Activated T-cell treated with anti-CD3 and anti-CD28 coated beads, Interleukin-2, amount 50 U/mL, for 4 hours (primary cell): ENCODE data around the gene TUBGCP2. TPM values are rescaled to one million over a fixed set of nuclear protein-coding genes. Genes with fewer than 3 reads are reported as not detected.

ENCODE experiments used
- ATAC-seq, 2 donors: fragments of 200-7000 bp; cut with Tn5 transposase; one replicate each; pipeline ENCODE4 v1.10.0; 2021
- DNase-seq: peaks from one replicate; pipeline ENCODE4 v3.0.0-alpha.2; 2020
- H3K27me3 Mint-ChIP-seq: one replicate; pipeline ENCODE4 v1.8.0; 2021; ENCODE audit warnings: low read depth, mixed read lengths
- H3K36me3 Mint-ChIP-seq: one replicate; pipeline ENCODE4 v1.8.0; 2022; ENCODE audit warnings: mixed read lengths; ENCODE audit not compliant: insufficient read depth
- H3K4me1 Mint-ChIP-seq: one replicate; pipeline ENCODE4 v1.8.0; 2021; ENCODE audit warnings: low read depth, mixed read lengths
- H3K4me3 Mint-ChIP-seq: one replicate; pipeline ENCODE4 v1.8.0; 2021; ENCODE audit warnings: mild to moderate bottlenecking, moderate library complexity, mixed read lengths
- H3K9me3 Mint-ChIP-seq: one replicate; pipeline ENCODE4 v1.8.0; 2021; ENCODE audit warnings: mixed read lengths
- total RNA-seq, 3 donors: library from RNA; stranded (reverse); gene quantifications; one replicate each; pipeline ENCODE4 v1.2.1, GENCODE V29; 2021

TUBGCP2 gene
- total RNA-seq, 3 donors from 2014 or later: 59.6 to 67.9 (median 62.6) TPM

- ATAC-seq (no peak), DNase-seq (no peak)
- Mint-ChIP-seq H3K4me1 (peaks cover 1% of the 10 kb centered on the region), H3K27me3 (no peaks in the 10 kb centered on the region), H3K4me3 (no peak overlapping the region), H3K36me3 (peaks cover 40% of the 10 kb centered on the region), H3K9me3 (no peaks in the 10 kb centered on the region)
Measured at GRCh38 chr10:133287832-133288500, 20.7 kb downstream of the TUBGCP2 start.

GRCh38 chr10:133286366-133286765 lies 22.3 kb downstream of the TUBGCP2 start:
- no peak overlapping the region for H3K4me3 Mint-ChIP-seq
- ATAC-seq (no peak), DNase-seq (no peak)
- peaks cover 1% of the 10 kb centered on the region for H3K4me1 Mint-ChIP-seq
- H3K36me3 Mint-ChIP-seq: peaks cover 48% of the 10 kb centered on the region
- H3K27me3 Mint-ChIP-seq: no peaks in the 10 kb centered on the region
- H3K9me3 Mint-ChIP-seq: no peaks in the 10 kb centered on the region

GRCh38 chr10:133285217-133285616 lies 23.5 kb downstream of the TUBGCP2 start:
- Mint-ChIP-seq H3K27me3 (no peaks in the 10 kb centered on the region), H3K9me3 (no peaks in the 10 kb centered on the region), H3K4me1 (peaks cover 1% of the 10 kb centered on the region), H3K36me3 (peaks cover 43% of the 10 kb centered on the region), H3K4me3 (no peak overlapping the region)
- no peak for ATAC-seq
- no peak for DNase-seq

- no peaks in the 10 kb centered on the region for H3K9me3 Mint-ChIP-seq
- H3K36me3 Mint-ChIP-seq: peaks cover 38% of the 10 kb centered on the region
- no peak for DNase-seq
- ATAC-seq: no peak
- no peaks in the 10 kb centered on the region for H3K27me3 Mint-ChIP-seq
- H3K4me1 Mint-ChIP-seq: peaks cover 5% of the 10 kb centered on the region
- H3K4me3 Mint-ChIP-seq: no peak overlapping the region
Measured at GRCh38 chr10:133283931-133284330, 24.7 kb downstream of the TUBGCP2 start.

GRCh38 chr10:133282846-133283390 lies 25.8 kb downstream of the TUBGCP2 start:
- Mint-ChIP-seq H3K27me3 (no peaks in the 10 kb centered on the region), H3K36me3 (peaks cover 34% of the 10 kb centered on the region), H3K9me3 (no peaks in the 10 kb centered on the region)

GRCh38 chr10:133281628-133282372 lies 26.9 kb downstream of the TUBGCP2 start:
- Mint-ChIP-seq H3K36me3 (peaks cover 30% of the 10 kb centered on the region), H3K27me3 (no peaks in the 10 kb centered on the region), H3K4me3 (no peak overlapping the region), H3K4me1 (peaks cover 21% of the 10 kb centered on the region), H3K9me3 (no peaks in the 10 kb centered on the region)
- no peak for ATAC-seq
- no peak for DNase-seq

More at GRCh38 chr10:133282846-133283390, 25.8 kb downstream of the TUBGCP2 start:
- DNase-seq: no peak
- H3K4me3 Mint-ChIP-seq: no peak overlapping the region
- no peak for ATAC-seq
- peaks cover 15% of the 10 kb centered on the region for H3K4me1 Mint-ChIP-seq

- ATAC-seq: no peak
- Mint-ChIP-seq H3K36me3 (peaks cover 22% of the 10 kb centered on the region), H3K4me1 (peaks cover 21% of the 10 kb centered on the region), H3K27me3 (no peaks in the 10 kb centered on the region), H3K9me3 (no peaks in the 10 kb centered on the region), H3K4me3 (no peak overlapping the region)
- no peak for DNase-seq
Measured at GRCh38 chr10:133281084-133281483, 27.6 kb downstream of the TUBGCP2 start.

- H3K4me1 Mint-ChIP-seq: peaks cover 26% of the 10 kb centered on the region
- no peaks in the 10 kb centered on the region for H3K9me3 Mint-ChIP-seq
- H3K27me3 Mint-ChIP-seq: no peaks in the 10 kb centered on the region
- H3K4me3 Mint-ChIP-seq: no peak overlapping the region
- H3K36me3 Mint-ChIP-seq: peaks cover 17% of the 10 kb centered on the region
- no peak for ATAC-seq
- DNase-seq: no peak
Measured at GRCh38 chr10:133280391-133281059, 28.1 kb downstream of the TUBGCP2 start.

- H3K9me3 Mint-ChIP-seq: no peaks in the 10 kb centered on the region
- H3K27me3 Mint-ChIP-seq: no peaks in the 10 kb centered on the region
- H3K36me3 Mint-ChIP-seq: peaks cover 11% of the 10 kb centered on the region
- DNase-seq (no peak), ATAC-seq (no peak)
- H3K4me1 Mint-ChIP-seq: peaks cover 32% of the 10 kb centered on the region
- H3K4me3 Mint-ChIP-seq: no peak overlapping the region
Measured at GRCh38 chr10:133279326-133280226, 29.1 kb downstream of the TUBGCP2 start.

GRCh38 chr10:133278577-133279265 lies 30.0 kb downstream of the TUBGCP2 start:
- H3K9me3 Mint-ChIP-seq: no peaks in the 10 kb centered on the region
- peaks cover 10% of the 10 kb centered on the region for H3K36me3 Mint-ChIP-seq
- peak; percentile 48 for DNase-seq
- peak overlapping the region; percentile 71 for H3K4me3 Mint-ChIP-seq
- peaks cover 32% of the 10 kb centered on the region for H3K4me1 Mint-ChIP-seq
- ATAC-seq: peak in 1 of 2 donors; percentile 3
- H3K27me3 Mint-ChIP-seq: no peaks in the 10 kb centered on the region

- no peak for DNase-seq
- peaks cover 32% of the 10 kb centered on the region for H3K4me1 Mint-ChIP-seq
- H3K9me3 Mint-ChIP-seq: no peaks in the 10 kb centered on the region
- ATAC-seq: no peak
- peak overlapping the region; percentile 71 for H3K4me3 Mint-ChIP-seq
- no peaks in the 10 kb centered on the region for H3K27me3 Mint-ChIP-seq
- H3K36me3 Mint-ChIP-seq: peaks cover 8% of the 10 kb centered on the region
Measured at GRCh38 chr10:133277993-133278576, 30.6 kb downstream of the TUBGCP2 start.

GRCh38 chr10:133277277-133277992 lies 31.2 kb downstream of the TUBGCP2 start:
- Mint-ChIP-seq H3K4me1 (peaks cover 32% of the 10 kb centered on the region), H3K9me3 (no peaks in the 10 kb centered on the region), H3K36me3 (peaks cover 6% of the 10 kb centered on the region), H3K4me3 (peak overlapping the region; percentile 71), H3K27me3 (no peaks in the 10 kb centered on the region)
- ATAC-seq (no peak), DNase-seq (no peak)
